PC-3 (cell line): Measurements from ENCODE around the gene ANTXR1. TPM values are rescaled to one million over a fixed set of nuclear protein-coding genes. Genes with fewer than 3 reads are reported as not detected.

Experiments
- ATAC-seq: fragments of 200-7000 bp; cut with Tn5 transposase; 2 replicates; pipeline ENCODE4 v1.9.1; 2020; ENCODE audit warnings: mild to moderate bottlenecking, moderate library complexity
- BruUV-seq: library from RNA; stranded (reverse); fragments of 400-500 nt; replicated peaks from 2 replicates; lab custom pipeline; 2021; lab: Mats Ljungman, UMichigan
- CTCF ChIA-PET: fragments of 300-600 bp; sonication (Branson Sonifier 250); formaldehyde crosslinking; loops from one replicate; lab custom pipeline; 2022; ENCODE audit warnings: antibody characterized with exemption; lab: Charles Lee
- POLR2A ChIA-PET: fragments of 300-600 bp; sonication (Branson Sonifier 250); formaldehyde crosslinking; loops from one replicate; lab custom pipeline; 2022; ENCODE audit warnings: antibody characterized with exemption; ENCODE audit not compliant: unreplicated experiment; lab: Charles Lee
- DNase-seq: peaks from one replicate; pipeline ENCODE4 v3.0.0-alpha.2; 2015
- H2AFZ ChIP-seq: fragments of 300-600 bp; sonication (generic); 2 replicates; pipeline ENCODE4 v1.6.0; 2016; ENCODE audit warnings: antibody characterized with exemption, low read length
- H3F3A ChIP-seq: fragments of 300-600 bp; sonication (generic); one replicate; pipeline ENCODE4 v1.6.0; 2017; ENCODE audit warnings: antibody characterized with exemption, low read length, control low read depth, mild to moderate bottlenecking; ENCODE audit not compliant: unreplicated experiment
- H3K27ac ChIP-seq: fragments of 300-600 bp; sonication (generic); 2 replicates; pipeline ENCODE4 v1.5.1; 2016; ENCODE audit warnings: mild to moderate bottlenecking, low read length
- H3K27me3 ChIP-seq: fragments of 300-600 bp; sonication (generic); 2 replicates; pipeline ENCODE4 v1.6.1; 2016; ENCODE audit warnings: low read length, mixed read lengths
- H3K36me3 ChIP-seq: fragments of 300-600 bp; sonication (generic); 2 replicates; pipeline ENCODE4 v1.6.1; 2016; ENCODE audit warnings: low read depth, mixed run types, low read length, mixed read lengths
- H3K4me1 ChIP-seq: fragments of 300-600 bp; sonication (generic); 2 replicates; pipeline ENCODE4 v1.5.1; 2016; ENCODE audit warnings: low read length; ENCODE audit not compliant: insufficient read depth
- H3K4me2 ChIP-seq: fragments of 300-600 bp; sonication (generic); 2 replicates; pipeline ENCODE4 v1.6.0; 2016; ENCODE audit warnings: low read length
- H3K4me3 ChIP-seq: fragments of 300-600 bp; sonication (generic); 2 replicates; pipeline ENCODE4 v1.5.1; 2016; ENCODE audit warnings: mild to moderate bottlenecking, low read length, mixed read lengths
- H3K79me2 ChIP-seq: fragments of 300-600 bp; sonication (generic); 2 replicates; pipeline ENCODE4 v1.6.1; 2017; ENCODE audit warnings: low read length, mixed read lengths
- H3K9ac ChIP-seq: fragments of 300-600 bp; sonication (generic); 2 replicates; pipeline ENCODE4 v1.6.0; 2016; ENCODE audit warnings: mild to moderate bottlenecking, low read length
- H3K9me2 ChIP-seq: fragments of 300-600 bp; sonication (generic); replicated peaks from 2 replicates; pipeline ENCODE4 v1.6.1; 2016; ENCODE audit warnings: mixed run types, low read length, mixed read lengths
- H3K9me3 ChIP-seq: fragments of 300-600 bp; sonication (generic); 2 replicates; pipeline ENCODE4 v1.6.1; 2016; ENCODE audit warnings: low read length, mixed read lengths
- H4K20me1 ChIP-seq: fragments of 300-600 bp; sonication (generic); 2 replicates; pipeline ENCODE4 v1.6.1; 2016; ENCODE audit warnings: low read length, mixed read lengths
- EZH2 ChIP-seq: fragments of 300-600 bp; sonication (generic); IDR thresholded peaks from one replicate; pipeline ENCODE4 v1.6.1; 2017; ENCODE audit warnings: antibody characterized with exemption, mild to moderate bottlenecking, low read length; ENCODE audit not compliant: unreplicated experiment
- EZH2phosphoT487 ChIP-seq: fragments of 300-600 bp; sonication (generic); IDR thresholded peaks from 2 replicates; pipeline ENCODE4 v1.6.1; 2018; ENCODE audit warnings: mild to moderate bottlenecking, antibody characterized with exemption, low read length, borderline replicate concordance
- intact Hi-C: fragments of 100-400 bp; cut with micrococcal nuclease; formaldehyde crosslinking; loops from 2 replicates; pipeline ENCODE4 v1.9.0; 2023
- total RNA-seq: library from RNA; depleted of rRNA; stranded (reverse); fragments of >200 nt; gene quantifications from 2 replicates; pipeline ENCODE4 v1.2.3, GENCODE V29; 2014
- TF ChIP-seq, protein P1 (sequence below): fragments of 300-600 bp; sonication (generic); conservative IDR thresholded peaks from 2 replicates; pipeline ENCODE4 v1.5.1; 2017; ENCODE audit warnings: antibody characterized with exemption, low read depth, mild to moderate bottlenecking, low read length

ANTXR1 gene
- total RNA-seq, 1 experiment from 2014 or later, result 31.2 TPM

DNA sequence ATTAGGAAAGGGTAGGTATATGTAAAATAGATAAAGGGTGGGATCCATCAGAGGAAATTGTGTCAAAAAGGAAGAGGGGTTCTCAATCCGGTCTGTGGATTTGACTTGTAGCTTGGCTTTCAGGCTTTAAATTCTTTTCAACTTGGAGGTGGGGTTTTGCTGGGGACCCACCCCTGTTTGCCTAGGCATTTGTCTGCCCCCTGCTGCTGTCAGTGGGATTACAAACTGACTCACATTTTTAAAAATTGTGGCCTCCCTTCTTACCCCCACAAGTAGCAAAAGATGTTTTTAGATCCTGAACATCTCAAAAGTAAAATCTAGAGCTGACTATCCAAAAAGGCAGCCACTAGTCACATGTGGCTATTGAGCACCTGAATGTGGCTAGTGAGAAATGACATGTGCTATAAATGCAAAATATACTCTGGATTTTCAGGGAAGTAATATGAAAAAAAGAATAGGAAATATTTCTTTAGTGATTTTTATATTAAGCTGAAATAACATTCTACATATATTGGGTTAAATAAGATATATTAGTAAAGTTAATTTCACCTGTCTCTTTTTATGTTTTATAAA is 195.1 kb downstream of the ANTXR1 start:
- Histone ChIP-seq H3K4me1 (no peaks in the 10 kb centered on the region), H3K9ac (no peak overlapping the region), H3K36me3 (peaks cover 4% of the 10 kb centered on the region; the same call in 1 of the 2 replicates), H3K4me3 (no peak overlapping the region), H3K27ac (no peak overlapping the region), H4K20me1 (no peaks in the 10 kb centered on the region), H3K4me2 (no peak overlapping the region), H3K79me2 (no peaks in the 10 kb centered on the region), H3K27me3 (no peaks in the 10 kb centered on the region), H3F3A (no peaks in the 10 kb centered on the region), H3K9me3 (no peaks in the 10 kb centered on the region), H3K9me2 (no peaks in the 10 kb centered on the region), H2AFZ (no peak overlapping the region)
- TF ChIP-seq EZH2 (no peak), EZH2phosphoT487 (no peak)
- TF ChIP-seq, protein P1, sequence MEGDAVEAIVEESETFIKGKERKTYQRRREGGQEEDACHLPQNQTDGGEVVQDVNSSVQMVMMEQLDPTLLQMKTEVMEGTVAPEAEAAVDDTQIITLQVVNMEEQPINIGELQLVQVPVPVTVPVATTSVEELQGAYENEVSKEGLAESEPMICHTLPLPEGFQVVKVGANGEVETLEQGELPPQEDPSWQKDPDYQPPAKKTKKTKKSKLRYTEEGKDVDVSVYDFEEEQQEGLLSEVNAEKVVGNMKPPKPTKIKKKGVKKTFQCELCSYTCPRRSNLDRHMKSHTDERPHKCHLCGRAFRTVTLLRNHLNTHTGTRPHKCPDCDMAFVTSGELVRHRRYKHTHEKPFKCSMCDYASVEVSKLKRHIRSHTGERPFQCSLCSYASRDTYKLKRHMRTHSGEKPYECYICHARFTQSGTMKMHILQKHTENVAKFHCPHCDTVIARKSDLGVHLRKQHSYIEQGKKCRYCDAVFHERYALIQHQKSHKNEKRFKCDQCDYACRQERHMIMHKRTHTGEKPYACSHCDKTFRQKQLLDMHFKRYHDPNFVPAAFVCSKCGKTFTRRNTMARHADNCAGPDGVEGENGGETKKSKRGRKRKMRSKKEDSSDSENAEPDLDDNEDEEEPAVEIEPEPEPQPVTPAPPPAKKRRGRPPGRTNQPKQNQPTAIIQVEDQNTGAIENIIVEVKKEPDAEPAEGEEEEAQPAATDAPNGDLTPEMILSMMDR, result peak; percentile 42; the same call in 1 of the 2 replicates
- no TSS peak for BruUV-seq
- peak; percentile 18 for DNase-seq
- POLR2A ChIA-PET, result no interaction called here
- no peak for ATAC-seq
- CTCF ChIA-PET, result no interaction called here
- intact Hi-C loops, result no loop called here

DNA sequence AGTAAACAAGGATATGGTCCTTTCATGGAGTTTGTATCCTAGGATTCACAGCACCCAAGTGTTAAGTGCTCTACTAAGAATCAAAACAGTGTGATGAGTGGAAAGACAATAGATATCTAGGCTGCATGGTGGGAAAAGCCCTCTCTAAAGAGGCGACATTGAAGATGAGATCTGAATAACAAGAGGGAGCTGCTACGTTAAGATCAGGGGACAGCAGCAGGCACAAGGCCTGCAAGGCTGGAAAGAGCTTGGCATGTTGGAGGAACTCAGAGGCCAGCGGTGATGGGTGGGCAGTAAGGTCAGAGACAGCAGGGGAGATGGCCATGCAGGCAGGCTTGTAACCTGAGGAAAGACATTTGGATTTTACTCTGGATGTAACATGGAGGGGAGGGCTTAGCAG is 196.5 kb downstream of the ANTXR1 start:
- ATAC-seq, result no peak
- POLR2A ChIA-PET, result no interaction called here

DNA sequence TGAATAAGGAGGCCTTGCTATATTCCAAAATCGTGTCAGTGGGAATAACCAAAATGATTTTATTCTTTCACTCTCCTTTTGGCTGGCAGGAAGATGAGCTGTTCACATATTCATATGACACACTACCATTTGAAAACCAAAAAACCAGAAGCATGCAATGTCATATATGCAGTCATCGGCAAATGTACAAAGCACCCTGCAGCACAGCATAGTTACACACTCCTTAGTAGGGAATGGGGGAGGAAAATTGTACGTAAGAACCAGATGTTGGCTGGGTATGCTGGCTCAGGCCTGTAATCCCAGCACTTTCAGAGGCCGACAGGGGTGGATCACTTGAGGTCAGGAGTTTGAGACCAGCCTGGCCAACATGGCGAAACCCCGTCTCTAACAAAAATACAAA is 197.4 kb downstream of the ANTXR1 start:
- Histone ChIP-seq H3F3A (no peaks in the 10 kb centered on the region), H2AFZ (no peak overlapping the region), H3K27ac (no peak overlapping the region), H3K79me2 (no peaks in the 10 kb centered on the region), H3K4me2 (no peak overlapping the region), H3K4me1 (no peaks in the 10 kb centered on the region), H3K9me2 (no peaks in the 10 kb centered on the region), H3K9ac (no peak overlapping the region), H3K4me3 (no peak overlapping the region), H4K20me1 (no peaks in the 10 kb centered on the region), H3K36me3 (peaks cover 4% of the 10 kb centered on the region; the same call in 1 of the 2 replicates), H3K9me3 (no peaks in the 10 kb centered on the region), H3K27me3 (no peaks in the 10 kb centered on the region)
- DNase-seq (no peak), ATAC-seq (no peak)
- intact Hi-C loops, result no loop called here
- CTCF ChIA-PET, result no interaction called here
- TF ChIP-seq EZH2, result no peak
- TF ChIP-seq, protein P1, result no peak
- TF ChIP-seq EZH2phosphoT487, result no peak
- POLR2A ChIA-PET, result no interaction called here
- BruUV-seq, result no TSS peak

More for the DNA sequence above, 196.5 kb downstream of the ANTXR1 start:
- H3K4me3 ChIP-seq, result no peak overlapping the region
- no peaks in the 10 kb centered on the region for H3K27me3 ChIP-seq
- no peak overlapping the region for H3K4me2 ChIP-seq
- H4K20me1 ChIP-seq, result no peaks in the 10 kb centered on the region
- TF ChIP-seq, protein P1, result no peak
- TF ChIP-seq EZH2phosphoT487 (no peak), EZH2 (no peak)
- BruUV-seq, result no TSS peak
- H3K27ac ChIP-seq, result no peak overlapping the region
- H3K79me2 ChIP-seq, result no peaks in the 10 kb centered on the region
- H3K9me3 ChIP-seq, result no peaks in the 10 kb centered on the region
- intact Hi-C loops, result no loop called here
- H3K9ac ChIP-seq, result no peak overlapping the region
- DNase-seq, result no peak
- CTCF ChIA-PET, result no interaction called here
- H3F3A ChIP-seq, result no peaks in the 10 kb centered on the region
- H2AFZ ChIP-seq, result no peak overlapping the region
- H3K4me1 ChIP-seq, result no peaks in the 10 kb centered on the region
- H3K9me2 ChIP-seq, result no peaks in the 10 kb centered on the region
- H3K36me3 ChIP-seq, result peaks cover 4% of the 10 kb centered on the region; the same call in 1 of the 2 replicates
